Stimulated activated CD4-positive, alpha-beta T cell treated with anti-CD3 and anti-CD28 coated beads, TNF-alpha, amount 100 ng/mL, for 4 hours (primary cell): ENCODE measurements around the gene TCF7L1.
"Not testable (repeated sequence)": the region's sequence is repeated elsewhere in the genome, so short reads cannot be mapped to it uniquely, and the experiment has no call there.

Source experiments
- DNase-seq, 3 experiments: peaks; one replicate each; pipeline ENCODE4 v3.0.0-alpha.2; 2020; ENCODE audit warnings: low read depth in 3 of 3

The TCF7L1 gene

GRCh38 chr2:85326406-85327159, 193.4 kb downstream of the TCF7L1 start:
- no peak for DNase-seq

- DNase-seq: peak in 1 of 3 experiments; percentile 23
Observed at GRCh38 chr2:85327160-85327821, 194.1 kb downstream of the TCF7L1 start.

GRCh38 chr2:85327822-85328617, 194.8 kb downstream of the TCF7L1 start, which contains the start of gene TGOLN2:
TSS of gene TGOLN2 (minus strand) at chr2:85327989. CDS start at chr2:85327962, 27 bp downstream.
- DNase-seq: peak; percentile 84 to 90 (median 87)

- no peak for DNase-seq
Observed at GRCh38 chr2:85329181-85329651, 196.0 kb downstream of the TCF7L1 start.

GRCh38 chr2:85329701-85330100, 196.5 kb downstream of the TCF7L1 start:
- DNase-seq: not testable (repeated sequence)

GRCh38 chr2:85330839-85331636, 197.8 kb downstream of the TCF7L1 start:
- no peak for DNase-seq

GRCh38 chr2:85333877-85334276, 200.7 kb downstream of the TCF7L1 start:
- not testable (repeated sequence) for DNase-seq

- DNase-seq: no peak
Observed at GRCh38 chr2:85334928-85335327, 201.7 kb downstream of the TCF7L1 start.

GRCh38 chr2:85340034-85340892, 207.1 kb downstream of the TCF7L1 start:
- no peak for DNase-seq

- no peak for DNase-seq
Observed at GRCh38 chr2:85341269-85342029, 208.3 kb downstream of the TCF7L1 start.

GRCh38 chr2:85342156-85342555, 209.0 kb downstream of the TCF7L1 start:
- DNase-seq: no peak

- not testable (repeated sequence) for DNase-seq
Observed at GRCh38 chr2:85343207-85343895, 210.2 kb downstream of the TCF7L1 start.

GRCh38 chr2:85344356-85344954, 211.3 kb downstream of the TCF7L1 start:
- DNase-seq: no peak

- no peak for DNase-seq
Observed at GRCh38 chr2:85347599-85347998, 214.4 kb downstream of the TCF7L1 start.

GRCh38 chr2:85353876-85354285, 220.7 kb downstream of the TCF7L1 start:
- DNase-seq: peak in 1 of 3 experiments; percentile 12

GRCh38 chr2:85354286-85355072, 221.3 kb downstream of the TCF7L1 start, which contains the start of the genes ELMOD3 and RETSAT:
TSS of gene ELMOD3 (plus strand) at chr2:85354769. CDS start at chr2:85357199, 2,430 bp downstream.
TSS of gene RETSAT (minus strand) at chr2:85354528. CDS start at chr2:85354507, 21 bp downstream.
- peak; percentile 78 to 92 (median 92) for DNase-seq

- DNase-seq: no peak
Observed at GRCh38 chr2:85355073-85355410, 221.8 kb downstream of the TCF7L1 start.

- no peak for DNase-seq
Observed at GRCh38 chr2:85355521-85355920, 222.3 kb downstream of the TCF7L1 start.
